HFF-Myc (cell line): Measurements from ENCODE around the gene CSNK1G2.

Source experiments
- DNase-seq: peaks from one replicate; pipeline ENCODE4 v3.0.0-alpha.2; 2011; ENCODE audit warnings: low read depth; ENCODE audit errors: extremely low read depth
- H3K4me3 ChIP-seq: replicated peaks from 2 replicates; pipeline ENCODE4 v1.5.1; 2011; ENCODE audit warnings: low read depth, mild to moderate bottlenecking, control low read depth, low read length
- CTCF ChIP-seq: IDR thresholded peaks from 2 replicates; pipeline ENCODE4 v1.5.1; 2012; ENCODE audit warnings: mild to moderate bottlenecking, low read depth, low read length, control low read depth; ENCODE audit errors: missing control alignments

CSNK1G2 gene

GRCh38 chr19:2011169-2011568, 70.2 kb downstream of the CSNK1G2 start:
- TF ChIP-seq CTCF: no peak
- DNase-seq: no peak
- H3K4me3 ChIP-seq: no peak overlapping the region

- no peak for TF ChIP-seq CTCF
These were observed 72.1 kb downstream of the CSNK1G2 start for GRCh38 chr19:2012941-2013682.

GRCh38 chr19:2013683-2013961, 72.7 kb downstream of the CSNK1G2 start:
- peak overlapping the region; percentile 60 for H3K4me3 ChIP-seq
- no peak for DNase-seq
- TF ChIP-seq CTCF: no peak

More at GRCh38 chr19:2012941-2013682, 72.1 kb downstream of the CSNK1G2 start:
- DNase-seq: no peak
- peak overlapping the region; percentile 60; the same call in 1 of the 2 replicates for H3K4me3 ChIP-seq

- no peak for TF ChIP-seq CTCF
- no peak for DNase-seq
- H3K4me3 ChIP-seq: peak overlapping the region; percentile 60
These were observed 73.2 kb downstream of the CSNK1G2 start for GRCh38 chr19:2014131-2014571.

- no peak for DNase-seq
- peak overlapping the region; percentile 60 for H3K4me3 ChIP-seq
- TF ChIP-seq CTCF: no peak
These were observed 74.0 kb downstream of the CSNK1G2 start for GRCh38 chr19:2014731-2015607.

GRCh38 chr19:2015608-2015950, 74.6 kb downstream of the CSNK1G2 start, which contains the start of gene BTBD2:
BTBD2 (minus strand) TSS chr19:2015714; CDS start chr19:2015703, 11 bp downstream.
- TF ChIP-seq CTCF: no peak
- H3K4me3 ChIP-seq: peak within 1 kb of the TSS; percentile 60
- DNase-seq: no peak
